Measurements from ENCODE around the gene ABTB2.

- no peak for TF ChIP-seq CTCF (IDR thresholded peaks at IDR 0.05)
- no peak for TF ChIP-seq POLR2A (IDR thresholded peaks at IDR 0.05)
- no peak for TF ChIP-seq EP300 (IDR thresholded peaks at IDR 0.05)
Observed at GRCh38 chr11:34397120-34397519, 39.3 kb upstream of the ABTB2 start.
